Right atrium auricular region (tissue), 2 donors: Measurements from ENCODE around the gene TCEA3. TPM values are rescaled to one million over a fixed set of nuclear protein-coding genes. Genes with fewer than 3 reads are reported as not detected.

Experiments
- DNase-seq: peaks from one replicate; pipeline ENCODE4 v3.0.0-alpha.2; 2019; ENCODE audit warnings: low spot score
- H3K27ac ChIP-seq, 2 donors: fragments of 200-600 bp; sonication (generic); 1 replicate in 1 of 2; 2 replicates in 1 of 2; pipeline ENCODE4 v1.5.1; 2016 to 2019
- H3K27me3 ChIP-seq, 2 donors: fragments of 200-600 bp; sonication (generic); one replicate each; pipeline versions ENCODE4 v1.5.1 to v1.6.0; 2017 to 2019
- H3K36me3 ChIP-seq: fragments of 200-600 bp; sonication (generic); one replicate; pipeline ENCODE4 v1.5.1; 2016
- H3K4me1 ChIP-seq, 2 donors: fragments of 200-600 bp; sonication (generic); one replicate each; pipeline versions ENCODE4 v1.5.1 to v1.6.0; 2017 to 2019
- H3K4me3 ChIP-seq, 2 donors: fragments of 200-600 bp; sonication (generic); 1 replicate in 1 of 2; 2 replicates in 1 of 2; pipeline ENCODE4 v1.5.1; 2017 to 2019; ENCODE audit warnings: mild to moderate bottlenecking in 1 of 2, moderate library complexity in 1 of 2
- H3K9me3 ChIP-seq, 2 donors: fragments of 200-600 bp; sonication (generic); one replicate each; pipeline ENCODE4 v1.5.1; 2019
- total RNA-seq, 2 donors: library from RNA; depleted of rRNA; stranded (reverse); fragments of >200 nt; gene quantifications; one replicate each; pipeline ENCODE4 v1.1.0, GENCODE V29; 2016
- TF ChIP-seq, protein P1 (sequence below), 2 donors: fragments of 200-600 bp; sonication (generic); IDR thresholded peaks; one replicate each; pipeline ENCODE4 v1.5.1; 2019; ENCODE audit warnings: antibody characterized with exemption in 2 of 2

TCEA3 gene
- total RNA-seq, 2 donors from 2014 or later = 24.4 to 40.1 TPM

DNA sequence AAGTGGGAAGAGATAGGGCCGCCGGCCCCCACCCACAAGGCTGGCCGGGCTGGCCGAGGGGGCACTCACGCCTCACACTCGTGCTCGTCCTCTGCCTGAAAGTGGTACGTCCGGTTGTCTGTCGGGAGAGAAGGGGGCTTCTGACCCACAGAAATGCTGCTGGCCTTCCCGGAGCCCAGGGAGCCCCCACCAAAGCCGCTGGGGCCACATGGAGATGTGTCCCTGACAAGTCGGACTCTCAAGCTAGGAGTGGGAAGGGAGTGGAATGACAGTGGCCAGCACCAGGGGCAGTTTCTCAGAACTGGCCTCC is 12.8 kb upstream of the TCEA3 start:
- Histone ChIP-seq H3K9me3 (no peaks in the 10 kb centered on the region), H3K27ac (no peak overlapping the region), H3K4me3 (no peak overlapping the region), H3K27me3 (no peaks in the 10 kb centered on the region), H3K36me3 (peaks cover 72% of the 10 kb centered on the region), H3K4me1 (no peaks in the 10 kb centered on the region)
- TF ChIP-seq, protein P1, sequence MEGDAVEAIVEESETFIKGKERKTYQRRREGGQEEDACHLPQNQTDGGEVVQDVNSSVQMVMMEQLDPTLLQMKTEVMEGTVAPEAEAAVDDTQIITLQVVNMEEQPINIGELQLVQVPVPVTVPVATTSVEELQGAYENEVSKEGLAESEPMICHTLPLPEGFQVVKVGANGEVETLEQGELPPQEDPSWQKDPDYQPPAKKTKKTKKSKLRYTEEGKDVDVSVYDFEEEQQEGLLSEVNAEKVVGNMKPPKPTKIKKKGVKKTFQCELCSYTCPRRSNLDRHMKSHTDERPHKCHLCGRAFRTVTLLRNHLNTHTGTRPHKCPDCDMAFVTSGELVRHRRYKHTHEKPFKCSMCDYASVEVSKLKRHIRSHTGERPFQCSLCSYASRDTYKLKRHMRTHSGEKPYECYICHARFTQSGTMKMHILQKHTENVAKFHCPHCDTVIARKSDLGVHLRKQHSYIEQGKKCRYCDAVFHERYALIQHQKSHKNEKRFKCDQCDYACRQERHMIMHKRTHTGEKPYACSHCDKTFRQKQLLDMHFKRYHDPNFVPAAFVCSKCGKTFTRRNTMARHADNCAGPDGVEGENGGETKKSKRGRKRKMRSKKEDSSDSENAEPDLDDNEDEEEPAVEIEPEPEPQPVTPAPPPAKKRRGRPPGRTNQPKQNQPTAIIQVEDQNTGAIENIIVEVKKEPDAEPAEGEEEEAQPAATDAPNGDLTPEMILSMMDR (IDR thresholded peaks at IDR 0.05) = no peak
- no peak for DNase-seq

DNA sequence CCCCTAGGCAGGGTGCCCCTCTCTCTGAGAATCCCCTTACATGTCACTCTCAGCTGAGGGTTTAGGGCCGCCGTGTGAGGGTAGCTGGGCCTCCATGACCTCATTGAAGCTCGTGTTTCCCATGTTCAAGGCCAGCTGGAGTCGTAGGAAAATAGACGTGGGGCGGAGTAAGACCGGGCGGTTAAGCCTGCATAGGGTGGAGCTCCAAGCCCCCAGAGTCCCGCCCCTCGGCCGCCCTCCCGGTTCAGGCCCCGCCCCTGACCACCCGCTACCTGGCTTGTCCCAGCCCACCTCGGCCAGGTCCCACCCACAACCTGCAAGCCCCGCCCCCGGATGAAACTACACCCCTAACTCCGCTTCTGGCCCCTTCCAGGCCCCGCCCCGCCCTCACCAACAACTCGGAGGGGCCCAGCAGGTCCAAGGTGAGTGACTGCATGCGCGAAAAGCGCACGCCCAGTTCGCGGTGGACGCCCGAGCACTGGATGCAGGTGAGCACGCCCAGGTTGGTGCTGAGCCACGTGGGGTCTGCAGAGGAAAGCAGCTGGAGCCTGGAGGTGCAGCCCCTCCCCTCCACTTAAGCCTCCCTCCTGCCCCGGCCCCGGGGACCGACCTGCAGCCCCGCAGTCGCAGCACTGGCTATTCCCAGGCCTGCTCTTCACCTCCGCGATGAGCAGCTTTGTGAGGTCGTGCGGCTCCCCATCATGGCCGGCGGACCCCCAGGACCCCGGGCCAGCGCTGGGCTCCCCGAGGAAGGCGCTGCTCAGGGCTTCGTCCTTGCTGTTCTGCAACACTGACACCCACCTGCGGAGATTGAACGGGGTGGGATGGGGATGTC is 12.2 kb upstream of the TCEA3 start:
- Histone ChIP-seq H3K27me3 (no peaks in the 10 kb centered on the region), H3K36me3 (peaks cover 71% of the 10 kb centered on the region), H3K27ac (no peak overlapping the region), H3K4me3 (no peak overlapping the region), H3K4me1 (no peaks in the 10 kb centered on the region), H3K9me3 (no peaks in the 10 kb centered on the region)
- DNase-seq = no peak
- TF ChIP-seq, protein P1 (IDR thresholded peaks at IDR 0.05) = no peak

GRCh38 chr1:23434260-23434775 is 9.8 kb upstream of the TCEA3 start:
- Histone ChIP-seq H3K4me3 (no peak overlapping the region), H3K27me3 (no peaks in the 10 kb centered on the region), H3K36me3 (peaks cover 74% of the 10 kb centered on the region), H3K9me3 (no peaks in the 10 kb centered on the region), H3K4me1 (no peaks in the 10 kb centered on the region), H3K27ac (no peak overlapping the region)
- no peak for DNase-seq
- TF ChIP-seq, protein P1 (IDR thresholded peaks at IDR 0.05) = no peak

DNA sequence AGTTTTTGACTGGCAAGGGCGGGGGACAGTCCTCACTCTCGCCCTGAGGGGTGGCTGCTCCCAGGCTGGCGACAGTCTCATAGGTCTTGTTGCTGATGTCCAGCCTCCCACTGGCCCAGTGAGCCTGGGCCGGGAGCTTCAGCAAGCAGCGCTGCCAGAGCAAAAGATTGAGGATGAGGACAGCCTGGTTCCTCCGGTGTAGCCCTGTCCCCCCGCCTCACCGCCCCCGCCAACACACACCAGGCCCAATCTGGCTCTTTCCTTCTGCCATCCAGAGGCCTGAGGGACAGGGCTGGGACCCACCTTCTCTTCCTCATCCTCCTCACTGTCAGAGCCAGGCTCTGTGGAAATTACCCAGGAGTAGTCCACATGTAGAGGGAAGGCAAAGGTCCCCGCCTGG is 8.6 kb upstream of the TCEA3 start:
- Histone ChIP-seq H3K36me3 (peaks cover 74% of the 10 kb centered on the region), H3K27ac (no peak overlapping the region), H3K4me3 (no peak overlapping the region), H3K4me1 (no peaks in the 10 kb centered on the region), H3K9me3 (no peaks in the 10 kb centered on the region), H3K27me3 (no peaks in the 10 kb centered on the region)
- DNase-seq = no peak
- TF ChIP-seq, protein P1 (IDR thresholded peaks at IDR 0.05) = no peak

DNA sequence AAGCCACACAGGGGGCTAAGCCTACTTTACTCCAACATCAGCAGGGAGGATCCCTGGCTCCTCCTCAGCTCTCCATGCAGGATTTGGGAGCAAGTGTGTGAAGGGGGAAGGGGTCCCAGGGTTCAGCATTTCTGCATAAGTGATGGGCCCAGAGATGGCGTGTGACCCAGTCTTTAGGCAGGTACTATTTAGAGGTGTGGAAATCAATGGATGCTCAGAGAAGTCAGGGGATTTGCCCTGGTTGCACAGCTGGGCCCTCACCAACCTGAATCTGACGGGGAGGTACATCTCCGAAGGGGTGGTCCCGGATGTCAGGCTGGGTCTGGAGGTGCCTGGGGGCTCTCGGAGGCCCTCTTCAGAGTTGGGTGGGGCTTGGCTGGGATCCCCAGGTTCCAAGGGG is 6.9 kb upstream of the TCEA3 start:
- H3K4me3 ChIP-seq = no peak overlapping the region
- no peak overlapping the region for H3K27ac ChIP-seq
- H3K27me3 ChIP-seq = no peaks in the 10 kb centered on the region
- H3K36me3 ChIP-seq = peaks cover 62% of the 10 kb centered on the region
- H3K4me1 ChIP-seq = no peaks in the 10 kb centered on the region
- TF ChIP-seq, protein P1 (IDR thresholded peaks at IDR 0.05) = no peak
- H3K9me3 ChIP-seq = no peaks in the 10 kb centered on the region
- DNase-seq = no peak

- Histone ChIP-seq H3K4me1 (no peaks in the 10 kb centered on the region), H3K27ac (no peak overlapping the region), H3K27me3 (no peaks in the 10 kb centered on the region), H3K9me3 (no peaks in the 10 kb centered on the region), H3K4me3 (no peak overlapping the region), H3K36me3 (peaks cover 56% of the 10 kb centered on the region)
- TF ChIP-seq, protein P1 (IDR thresholded peaks at IDR 0.05) = no peak
- no peak for DNase-seq
These were observed 6.3 kb upstream of the TCEA3 start for GRCh38 chr1:23430803-23431202.
